ENCODE results near the gene DLL1. TPM values are rescaled to one million over a fixed set of nuclear protein-coding genes. Genes with fewer than 3 reads are reported as not detected.

DLL1 gene
- total RNA-seq, 1 experiment from 2014 or later = 4.7 TPM

DNA sequence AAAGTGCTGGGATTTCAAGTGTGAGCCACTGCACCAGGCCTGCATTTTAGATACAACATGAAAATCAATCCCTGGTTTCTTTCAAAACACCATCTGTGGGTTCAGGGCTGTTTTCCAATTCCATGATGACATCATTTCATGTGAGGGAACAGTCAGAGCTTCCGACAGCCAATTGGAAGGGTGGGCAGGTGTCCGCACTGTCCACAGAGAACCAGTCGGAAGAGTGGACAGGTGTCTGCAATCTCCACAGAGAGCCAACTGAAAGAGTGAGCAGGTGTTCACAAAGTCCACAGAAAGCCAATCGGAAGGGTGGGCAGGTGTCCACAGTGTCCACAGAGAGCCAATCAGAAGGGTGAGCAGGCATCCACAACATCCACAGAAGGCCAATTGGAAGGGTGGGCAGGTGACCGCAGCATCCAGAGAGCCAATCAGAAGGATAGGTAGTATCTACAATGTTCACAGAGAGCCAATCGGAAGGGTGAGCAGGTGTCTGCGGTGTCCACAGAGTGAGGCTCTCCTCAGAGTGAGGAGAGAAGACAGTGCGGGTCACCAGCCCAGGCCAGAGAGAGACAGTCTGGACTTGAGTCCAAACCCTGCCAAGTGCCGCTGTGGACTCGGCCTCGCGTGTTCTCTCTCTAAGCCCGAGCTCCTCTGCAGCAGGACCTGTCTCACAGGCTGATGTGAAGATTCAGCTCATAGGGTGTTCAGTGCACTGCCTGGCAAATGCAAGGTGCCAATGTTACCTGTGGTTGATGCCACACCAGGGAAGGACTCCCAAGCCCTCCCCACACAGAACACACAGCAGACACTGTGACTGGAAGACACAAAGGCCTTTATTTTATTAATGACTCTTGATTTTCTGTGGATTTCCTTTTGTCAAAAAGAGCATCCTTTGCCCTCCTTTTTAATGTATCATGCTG is 57.3 kb downstream of the DLL1 start:
- no peak for DNase-seq (ENCODE audit: low spot score)

Other genes starting within 250 kb of the DLL1 start
- 6.1 and 7.4 TPM in 2 replicates for gene FAM120B, start 15.7 kb upstream of the DLL1 start, total RNA-seq (2014; rRNA removed; shearing (Covaris generic))